Nephron progenitor cell (in vitro differentiated cells): Measurements from ENCODE around the gene ROBO2.

ENCODE experiments used
- DNase-seq: peaks from one replicate; pipeline ENCODE4 v3.0.0; 2021
- H3K27ac Mint-ChIP-seq: 2 replicates; pipeline ENCODE4 v1.8.0; 2021; ENCODE audit warnings: mild to moderate bottlenecking, moderate library complexity, mixed read lengths
- H3K27me3 Mint-ChIP-seq: 2 replicates; pipeline ENCODE4 v1.8.0; 2021; ENCODE audit warnings: mild to moderate bottlenecking, low read depth, mixed read lengths; ENCODE audit not compliant: poor library complexity
- H3K36me3 Mint-ChIP-seq: 2 replicates; pipeline ENCODE4 v1.8.0; 2021; ENCODE audit warnings: low read depth, mixed read lengths
- H3K4me1 Mint-ChIP-seq: 2 replicates; pipeline ENCODE4 v1.8.0; 2021; ENCODE audit warnings: mixed read lengths
- H3K4me3 Mint-ChIP-seq: 2 replicates; pipeline ENCODE4 v1.8.0; 2021; ENCODE audit warnings: mild to moderate bottlenecking, moderate library complexity, mixed read lengths
- H3K9me3 Mint-ChIP-seq: 2 replicates; pipeline ENCODE4 v1.8.0; 2021; ENCODE audit warnings: mild to moderate bottlenecking, moderate library complexity, mixed read lengths
- CTCF ChIP-seq: fragments of 200-600 bp; sonication (generic); IDR thresholded peaks from 2 replicates; pipeline ENCODE4 v1.5.0; 2021; ENCODE audit warnings: antibody characterized with exemption

Gene ROBO2

GRCh38 chr3:77479021-77479420, 439.1 kb downstream of the ROBO2 start:
- no peak for TF ChIP-seq CTCF
- H3K9me3 Mint-ChIP-seq: peaks cover 8% of the 10 kb centered on the region
- H3K27me3 Mint-ChIP-seq: no peaks in the 10 kb centered on the region
- H3K4me3 Mint-ChIP-seq: no peak overlapping the region
- no peak overlapping the region for H3K27ac Mint-ChIP-seq
- no peaks in the 10 kb centered on the region for H3K4me1 Mint-ChIP-seq
- no peak for DNase-seq
- H3K36me3 Mint-ChIP-seq: peaks cover 9% of the 10 kb centered on the region

GRCh38 chr3:77489216-77489615, 449.3 kb downstream of the ROBO2 start:
- peaks cover 18% of the 10 kb centered on the region for H3K9me3 Mint-ChIP-seq
- DNase-seq: no peak
- H3K27ac Mint-ChIP-seq: no peak overlapping the region

GRCh38 chr3:77491961-77492360, 452.1 kb downstream of the ROBO2 start:
- Mint-ChIP-seq H3K36me3 (peaks cover 11% of the 10 kb centered on the region), H3K9me3 (no peaks in the 10 kb centered on the region), H3K4me3 (no peak overlapping the region), H3K4me1 (no peaks in the 10 kb centered on the region), H3K27ac (no peak overlapping the region), H3K27me3 (no peaks in the 10 kb centered on the region)
- no peak for TF ChIP-seq CTCF
- DNase-seq: no peak

More at GRCh38 chr3:77489216-77489615, 449.3 kb downstream of the ROBO2 start:
- Mint-ChIP-seq H3K4me1 (no peaks in the 10 kb centered on the region), H3K4me3 (no peak overlapping the region), H3K36me3 (peaks cover 31% of the 10 kb centered on the region), H3K27me3 (no peaks in the 10 kb centered on the region)
- no peak for TF ChIP-seq CTCF

DNA sequence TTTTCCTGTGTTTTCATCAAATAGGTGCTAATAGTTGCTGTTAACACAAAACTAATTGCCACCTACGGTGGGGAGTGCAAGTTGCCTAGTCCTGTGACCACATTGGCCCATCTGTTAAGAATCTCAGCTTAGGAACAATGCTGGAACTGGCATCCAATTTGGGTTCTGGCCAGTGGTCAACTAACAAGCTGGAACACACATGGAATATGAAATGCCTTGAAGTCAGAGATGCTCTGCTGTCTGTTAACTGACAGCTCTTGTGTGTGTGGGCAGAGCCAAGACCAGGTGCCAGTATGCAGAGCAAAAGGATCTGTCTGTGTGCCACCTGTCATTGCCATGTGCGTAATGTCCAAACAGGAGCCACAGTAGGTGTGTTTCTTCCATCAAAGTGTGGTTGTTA, 460.8 kb downstream of the ROBO2 start:
- Mint-ChIP-seq H3K4me3 (no peak overlapping the region), H3K9me3 (no peaks in the 10 kb centered on the region), H3K36me3 (no peaks in the 10 kb centered on the region), H3K27ac (no peak overlapping the region), H3K27me3 (no peaks in the 10 kb centered on the region), H3K4me1 (no peaks in the 10 kb centered on the region)
- DNase-seq: no peak
- no peak for TF ChIP-seq CTCF

GRCh38 chr3:77506384-77506783, 466.5 kb downstream of the ROBO2 start:
- no peak for TF ChIP-seq CTCF
- Mint-ChIP-seq H3K36me3 (no peaks in the 10 kb centered on the region), H3K27ac (no peak overlapping the region), H3K27me3 (no peaks in the 10 kb centered on the region), H3K9me3 (no peaks in the 10 kb centered on the region), H3K4me3 (no peak overlapping the region), H3K4me1 (no peaks in the 10 kb centered on the region)
- DNase-seq: no peak

DNA sequence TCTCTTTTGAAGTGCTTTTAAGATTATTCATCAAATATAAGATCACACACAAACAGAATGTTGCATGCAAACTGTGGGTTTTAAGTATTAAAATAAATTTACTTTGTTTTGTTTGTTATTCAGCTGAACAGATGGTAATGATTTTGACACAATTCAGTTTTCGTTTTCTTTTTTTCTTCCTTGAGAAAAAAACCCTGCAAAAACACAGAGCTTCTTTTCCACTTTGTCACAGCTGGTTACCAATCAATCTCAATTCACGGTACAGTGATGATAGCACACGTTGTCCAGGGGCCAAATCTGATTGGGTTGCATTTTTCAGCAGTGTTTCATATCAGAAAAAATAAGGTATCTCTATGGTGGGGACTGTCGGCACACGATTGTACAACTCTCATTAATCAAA, 473.6 kb downstream of the ROBO2 start:
- Mint-ChIP-seq H3K27ac (no peak overlapping the region), H3K27me3 (no peaks in the 10 kb centered on the region), H3K4me1 (peaks cover 6% of the 10 kb centered on the region), H3K9me3 (no peaks in the 10 kb centered on the region), H3K36me3 (no peaks in the 10 kb centered on the region), H3K4me3 (no peak overlapping the region)
- no peak for DNase-seq
- TF ChIP-seq CTCF: no peak
